ENCODE results near the gene GRAP2.

GRAP2 gene

DNA sequence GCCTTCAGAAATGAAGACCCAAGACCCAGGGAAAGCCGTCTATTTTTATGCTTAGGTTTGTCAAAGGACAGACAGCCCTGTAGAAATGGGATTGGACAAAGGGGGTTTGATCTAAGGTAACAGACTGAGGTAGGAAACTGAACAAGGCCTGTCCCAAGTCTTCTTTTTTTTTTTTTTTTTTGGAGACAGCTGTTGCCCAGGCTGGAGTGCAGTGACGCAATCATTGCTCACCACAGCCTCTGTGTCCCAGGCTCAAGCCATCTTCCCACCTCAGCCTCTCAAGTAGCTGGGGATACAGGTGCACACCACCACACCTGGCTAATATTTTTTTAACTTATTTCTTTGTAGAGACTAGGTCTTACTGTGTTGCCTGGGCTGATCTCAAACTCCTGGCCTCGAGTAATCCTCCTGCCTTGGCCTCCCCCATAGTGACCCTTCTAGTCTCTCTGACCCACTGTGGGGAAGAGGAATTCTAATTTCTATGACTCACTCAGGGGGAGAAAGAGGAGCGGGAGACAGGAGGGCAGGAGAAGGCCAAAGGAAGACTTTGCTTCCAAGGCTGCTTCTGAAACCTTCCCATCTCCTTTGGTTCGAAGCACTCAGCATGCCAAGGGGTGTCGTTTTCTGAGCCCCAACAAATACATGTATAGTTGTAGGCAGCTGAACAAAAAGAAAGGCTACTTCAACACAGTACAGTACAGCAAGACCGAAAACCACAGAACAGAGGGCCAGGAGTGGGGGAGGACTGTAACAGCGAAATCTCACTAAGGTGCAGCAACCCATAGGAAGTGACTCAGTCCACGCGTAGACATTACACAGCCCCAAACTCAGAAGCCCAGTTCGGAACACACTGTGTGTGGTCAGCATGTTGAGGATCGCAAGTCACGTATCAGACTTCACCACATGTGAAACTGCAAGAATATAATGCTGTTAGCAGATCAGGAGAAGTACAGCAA lies 60.2 kb downstream of the GRAP2 start:
- TF ChIP-seq TEAD4 (IDR thresholded peaks at IDR 0.05) (no peak), TAF1 (IDR thresholded peaks at IDR 0.05; ENCODE audit: low read depth) (no peak), NFIC (IDR thresholded peaks at IDR 0.05) (no peak), EGR1 (IDR thresholded peaks at IDR 0.05) (no peak), CEBPB (IDR thresholded peaks at IDR 0.05) (no peak), RAD21 (IDR thresholded peaks at IDR 0.05; ENCODE audit: low read depth) (no peak), YY1 (IDR thresholded peaks at IDR 0.05; ENCODE audit: low read depth) (no peak), FOXM1 (IDR thresholded peaks at IDR 0.05; ENCODE audit: borderline replicate concordance, low read depth) (no peak), ZBTB7A (IDR thresholded peaks at IDR 0.05; ENCODE audit: low read depth) (no peak), EP300 (IDR thresholded peaks at IDR 0.05; ENCODE audit: borderline replicate concordance) (no peak), TCF12 (IDR thresholded peaks at IDR 0.05; ENCODE audit: low read depth) (no peak), CREB1 (IDR thresholded peaks at IDR 0.05; ENCODE audit: low read depth) (no peak)
- TF ChIP-seq, protein P1, sequence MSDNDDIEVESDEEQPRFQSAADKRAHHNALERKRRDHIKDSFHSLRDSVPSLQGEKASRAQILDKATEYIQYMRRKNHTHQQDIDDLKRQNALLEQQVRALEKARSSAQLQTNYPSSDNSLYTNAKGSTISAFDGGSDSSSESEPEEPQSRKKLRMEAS (IDR thresholded peaks at IDR 0.05): no peak
- TF ChIP-seq, protein P2, sequence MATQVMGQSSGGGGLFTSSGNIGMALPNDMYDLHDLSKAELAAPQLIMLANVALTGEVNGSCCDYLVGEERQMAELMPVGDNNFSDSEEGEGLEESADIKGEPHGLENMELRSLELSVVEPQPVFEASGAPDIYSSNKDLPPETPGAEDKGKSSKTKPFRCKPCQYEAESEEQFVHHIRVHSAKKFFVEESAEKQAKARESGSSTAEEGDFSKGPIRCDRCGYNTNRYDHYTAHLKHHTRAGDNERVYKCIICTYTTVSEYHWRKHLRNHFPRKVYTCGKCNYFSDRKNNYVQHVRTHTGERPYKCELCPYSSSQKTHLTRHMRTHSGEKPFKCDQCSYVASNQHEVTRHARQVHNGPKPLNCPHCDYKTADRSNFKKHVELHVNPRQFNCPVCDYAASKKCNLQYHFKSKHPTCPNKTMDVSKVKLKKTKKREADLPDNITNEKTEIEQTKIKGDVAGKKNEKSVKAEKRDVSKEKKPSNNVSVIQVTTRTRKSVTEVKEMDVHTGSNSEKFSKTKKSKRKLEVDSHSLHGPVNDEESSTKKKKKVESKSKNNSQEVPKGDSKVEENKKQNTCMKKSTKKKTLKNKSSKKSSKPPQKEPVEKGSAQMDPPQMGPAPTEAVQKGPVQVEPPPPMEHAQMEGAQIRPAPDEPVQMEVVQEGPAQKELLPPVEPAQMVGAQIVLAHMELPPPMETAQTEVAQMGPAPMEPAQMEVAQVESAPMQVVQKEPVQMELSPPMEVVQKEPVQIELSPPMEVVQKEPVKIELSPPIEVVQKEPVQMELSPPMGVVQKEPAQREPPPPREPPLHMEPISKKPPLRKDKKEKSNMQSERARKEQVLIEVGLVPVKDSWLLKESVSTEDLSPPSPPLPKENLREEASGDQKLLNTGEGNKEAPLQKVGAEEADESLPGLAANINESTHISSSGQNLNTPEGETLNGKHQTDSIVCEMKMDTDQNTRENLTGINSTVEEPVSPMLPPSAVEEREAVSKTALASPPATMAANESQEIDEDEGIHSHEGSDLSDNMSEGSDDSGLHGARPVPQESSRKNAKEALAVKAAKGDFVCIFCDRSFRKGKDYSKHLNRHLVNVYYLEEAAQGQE (IDR thresholded peaks at IDR 0.05; ENCODE audit: low read depth): no peak
- TF ChIP-seq, protein P3, sequence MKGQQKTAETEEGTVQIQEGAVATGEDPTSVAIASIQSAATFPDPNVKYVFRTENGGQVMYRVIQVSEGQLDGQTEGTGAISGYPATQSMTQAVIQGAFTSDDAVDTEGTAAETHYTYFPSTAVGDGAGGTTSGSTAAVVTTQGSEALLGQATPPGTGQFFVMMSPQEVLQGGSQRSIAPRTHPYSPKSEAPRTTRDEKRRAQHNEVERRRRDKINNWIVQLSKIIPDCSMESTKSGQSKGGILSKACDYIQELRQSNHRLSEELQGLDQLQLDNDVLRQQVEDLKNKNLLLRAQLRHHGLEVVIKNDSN (IDR thresholded peaks at IDR 0.05): no peak

DNA sequence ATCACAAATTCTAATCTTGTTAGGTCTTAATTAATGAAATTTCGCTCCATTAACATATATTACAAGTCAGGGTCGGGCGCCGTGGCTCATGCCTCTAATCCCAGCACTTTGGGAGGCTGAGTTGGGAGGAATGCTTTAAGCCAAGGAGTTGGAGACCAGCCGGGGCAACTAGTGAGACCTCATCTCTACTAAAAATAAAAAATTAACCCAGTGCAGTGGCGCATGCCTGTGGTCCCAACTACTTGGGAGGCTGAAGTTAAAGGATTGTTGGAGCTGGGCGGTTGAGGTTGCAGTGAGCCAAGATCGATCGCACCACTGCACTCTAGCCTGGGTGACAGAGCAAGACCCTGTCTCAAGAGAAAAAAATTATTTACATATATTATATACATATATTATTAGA lies 61.2 kb downstream of the GRAP2 start:
- TF ChIP-seq ZBTB7A (IDR thresholded peaks at IDR 0.05; ENCODE audit: low read depth) (no peak), TCF12 (IDR thresholded peaks at IDR 0.05; ENCODE audit: low read depth) (no peak), CEBPB (IDR thresholded peaks at IDR 0.05) (no peak), FOXM1 (IDR thresholded peaks at IDR 0.05; ENCODE audit: borderline replicate concordance, low read depth) (no peak), YY1 (IDR thresholded peaks at IDR 0.05; ENCODE audit: low read depth) (no peak), TEAD4 (IDR thresholded peaks at IDR 0.05) (no peak), EP300 (IDR thresholded peaks at IDR 0.05; ENCODE audit: borderline replicate concordance) (no peak), RAD21 (IDR thresholded peaks at IDR 0.05; ENCODE audit: low read depth) (no peak), CREB1 (IDR thresholded peaks at IDR 0.05; ENCODE audit: low read depth) (no peak), EGR1 (IDR thresholded peaks at IDR 0.05) (no peak), NFIC (IDR thresholded peaks at IDR 0.05) (no peak), TAF1 (IDR thresholded peaks at IDR 0.05; ENCODE audit: low read depth) (no peak)
- TF ChIP-seq, protein P1 (IDR thresholded peaks at IDR 0.05): no peak
- TF ChIP-seq, protein P3 (IDR thresholded peaks at IDR 0.05): no peak
- TF ChIP-seq, protein P2 (IDR thresholded peaks at IDR 0.05; ENCODE audit: low read depth): no peak

DNA sequence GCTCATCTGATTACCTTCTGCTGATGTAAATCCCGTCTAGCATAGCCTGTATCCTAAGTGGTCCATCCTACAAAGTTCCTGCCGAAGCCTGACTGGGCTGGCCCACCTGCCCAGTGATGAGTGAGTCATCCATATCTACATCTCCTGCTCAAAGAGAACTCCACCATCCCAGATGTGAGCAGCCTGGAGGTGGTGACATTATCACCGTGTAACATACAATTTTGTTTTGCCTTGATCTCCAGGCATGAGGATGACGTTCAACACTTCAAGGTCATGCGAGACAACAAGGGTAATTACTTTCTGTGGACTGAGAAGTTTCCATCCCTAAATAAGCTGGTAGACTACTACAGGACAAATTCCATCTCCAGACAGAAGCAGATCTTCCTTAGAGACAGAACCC lies 64.9 kb downstream of the GRAP2 start:
- TF ChIP-seq TCF12 (IDR thresholded peaks at IDR 0.05; ENCODE audit: low read depth) (no peak), CREB1 (IDR thresholded peaks at IDR 0.05; ENCODE audit: low read depth) (no peak), CEBPB (IDR thresholded peaks at IDR 0.05) (no peak), NFIC (IDR thresholded peaks at IDR 0.05) (no peak)
- TF ChIP-seq, protein P3 (IDR thresholded peaks at IDR 0.05): no peak
- TF ChIP-seq, protein P2 (IDR thresholded peaks at IDR 0.05; ENCODE audit: low read depth): no peak
